ENCODE results near the gene CLSTN2.

CLSTN2 gene

GRCh38 chr3:140334132-140334929 lies 399.3 kb downstream of the CLSTN2 start:
- H3K27me3 Mint-ChIP-seq = peaks cover 5% of the 10 kb centered on the region
- H3K4me3 Mint-ChIP-seq = no peak overlapping the region
- no peaks in the 10 kb centered on the region for H3K4me1 Mint-ChIP-seq (ENCODE audit: low read depth)
- no peak for DNase-seq
- no peaks in the 10 kb centered on the region for H3K9me3 Mint-ChIP-seq
- no peak overlapping the region for H3K27ac Mint-ChIP-seq
- H3K36me3 Mint-ChIP-seq (ENCODE audit: low read depth) = no peaks in the 10 kb centered on the region

- Mint-ChIP-seq H3K4me3 (no peak overlapping the region), H3K4me1 (ENCODE audit: low read depth) (no peaks in the 10 kb centered on the region), H3K27me3 (no peaks in the 10 kb centered on the region), H3K27ac (no peak overlapping the region), H3K36me3 (ENCODE audit: low read depth) (no peaks in the 10 kb centered on the region), H3K9me3 (no peaks in the 10 kb centered on the region)
- DNase-seq = no peak
These were observed 401.5 kb downstream of the CLSTN2 start for GRCh38 chr3:140336465-140336864.

GRCh38 chr3:140338916-140339315 lies 403.9 kb downstream of the CLSTN2 start:
- H3K4me1 Mint-ChIP-seq (ENCODE audit: low read depth) = no peaks in the 10 kb centered on the region
- H3K9me3 Mint-ChIP-seq = no peaks in the 10 kb centered on the region
- no peak overlapping the region for H3K27ac Mint-ChIP-seq
- no peak overlapping the region for H3K4me3 Mint-ChIP-seq
- DNase-seq = no peak
- H3K36me3 Mint-ChIP-seq (ENCODE audit: low read depth) = no peaks in the 10 kb centered on the region
- H3K27me3 Mint-ChIP-seq = no peaks in the 10 kb centered on the region

- Mint-ChIP-seq H3K27ac (no peak overlapping the region), H3K27me3 (no peaks in the 10 kb centered on the region), H3K36me3 (ENCODE audit: low read depth) (no peaks in the 10 kb centered on the region), H3K4me1 (ENCODE audit: low read depth) (no peaks in the 10 kb centered on the region), H3K9me3 (no peaks in the 10 kb centered on the region), H3K4me3 (no peak overlapping the region)
- no peak for DNase-seq
These were observed 406.2 kb downstream of the CLSTN2 start for GRCh38 chr3:140341203-140341602.

GRCh38 chr3:140341817-140342403 lies 406.9 kb downstream of the CLSTN2 start:
- Mint-ChIP-seq H3K36me3 (ENCODE audit: low read depth) (no peaks in the 10 kb centered on the region), H3K27ac (no peak overlapping the region), H3K27me3 (no peaks in the 10 kb centered on the region), H3K4me3 (no peak overlapping the region), H3K9me3 (no peaks in the 10 kb centered on the region), H3K4me1 (ENCODE audit: low read depth) (no peaks in the 10 kb centered on the region)
- DNase-seq = no peak

GRCh38 chr3:140342668-140343067 lies 407.7 kb downstream of the CLSTN2 start:
- H3K27ac Mint-ChIP-seq = no peak overlapping the region
- H3K4me1 Mint-ChIP-seq (ENCODE audit: low read depth) = no peaks in the 10 kb centered on the region
- H3K9me3 Mint-ChIP-seq = no peaks in the 10 kb centered on the region
- H3K36me3 Mint-ChIP-seq (ENCODE audit: low read depth) = no peaks in the 10 kb centered on the region
- DNase-seq = no peak
- H3K27me3 Mint-ChIP-seq = peaks cover 4% of the 10 kb centered on the region
- no peak overlapping the region for H3K4me3 Mint-ChIP-seq

- Mint-ChIP-seq H3K27ac (no peak overlapping the region), H3K4me1 (ENCODE audit: low read depth) (no peaks in the 10 kb centered on the region), H3K36me3 (ENCODE audit: low read depth) (no peaks in the 10 kb centered on the region), H3K9me3 (no peaks in the 10 kb centered on the region), H3K27me3 (peaks cover 8% of the 10 kb centered on the region), H3K4me3 (no peak overlapping the region)
- no peak for DNase-seq
These were observed 408.5 kb downstream of the CLSTN2 start for GRCh38 chr3:140343211-140344081.

GRCh38 chr3:140344082-140344454 lies 409.1 kb downstream of the CLSTN2 start:
- H3K4me3 Mint-ChIP-seq = no peak overlapping the region
- no peak overlapping the region for H3K27ac Mint-ChIP-seq
- H3K27me3 Mint-ChIP-seq = peaks cover 8% of the 10 kb centered on the region
- no peak for DNase-seq
- H3K36me3 Mint-ChIP-seq (ENCODE audit: low read depth) = no peaks in the 10 kb centered on the region
- no peaks in the 10 kb centered on the region for H3K4me1 Mint-ChIP-seq (ENCODE audit: low read depth)
- H3K9me3 Mint-ChIP-seq = peaks cover 4% of the 10 kb centered on the region

- Mint-ChIP-seq H3K4me3 (no peak overlapping the region), H3K36me3 (ENCODE audit: low read depth) (no peaks in the 10 kb centered on the region), H3K4me1 (ENCODE audit: low read depth) (no peaks in the 10 kb centered on the region), H3K9me3 (peaks cover 9% of the 10 kb centered on the region), H3K27me3 (peaks cover 8% of the 10 kb centered on the region), H3K27ac (no peak overlapping the region)
- DNase-seq = no peak
These were observed 409.7 kb downstream of the CLSTN2 start for GRCh38 chr3:140344601-140345205.

- peaks cover 9% of the 10 kb centered on the region for H3K9me3 Mint-ChIP-seq
- no peaks in the 10 kb centered on the region for H3K4me1 Mint-ChIP-seq (ENCODE audit: low read depth)
- H3K36me3 Mint-ChIP-seq (ENCODE audit: low read depth) = no peaks in the 10 kb centered on the region
- no peak overlapping the region for H3K4me3 Mint-ChIP-seq
- no peak for DNase-seq
- H3K27ac Mint-ChIP-seq = no peak overlapping the region
- peaks cover 8% of the 10 kb centered on the region for H3K27me3 Mint-ChIP-seq
These were observed 412.2 kb downstream of the CLSTN2 start for GRCh38 chr3:140347151-140347550.

- no peaks in the 10 kb centered on the region for H3K4me1 Mint-ChIP-seq (ENCODE audit: low read depth)
These were observed 415.0 kb downstream of the CLSTN2 start for GRCh38 chr3:140349938-140350337.

GRCh38 chr3:140351466-140351865 lies 416.5 kb downstream of the CLSTN2 start:
- no peak overlapping the region for H3K4me3 Mint-ChIP-seq
- no peak for DNase-seq
- H3K27me3 Mint-ChIP-seq = peaks cover 8% of the 10 kb centered on the region
- no peaks in the 10 kb centered on the region for H3K36me3 Mint-ChIP-seq (ENCODE audit: low read depth)
- no peak overlapping the region for H3K27ac Mint-ChIP-seq
- H3K9me3 Mint-ChIP-seq = peaks cover 9% of the 10 kb centered on the region
- no peaks in the 10 kb centered on the region for H3K4me1 Mint-ChIP-seq (ENCODE audit: low read depth)

More at GRCh38 chr3:140349938-140350337, 415.0 kb downstream of the CLSTN2 start:
- DNase-seq = no peak
- Mint-ChIP-seq H3K27me3 (peaks cover 8% of the 10 kb centered on the region), H3K4me3 (no peak overlapping the region), H3K9me3 (peaks cover 9% of the 10 kb centered on the region), H3K36me3 (ENCODE audit: low read depth) (no peaks in the 10 kb centered on the region), H3K27ac (no peak overlapping the region)

- H3K4me3 Mint-ChIP-seq = no peak overlapping the region
- peaks cover 8% of the 10 kb centered on the region for H3K27me3 Mint-ChIP-seq
- H3K36me3 Mint-ChIP-seq (ENCODE audit: low read depth) = no peaks in the 10 kb centered on the region
- H3K9me3 Mint-ChIP-seq = no peaks in the 10 kb centered on the region
- H3K4me1 Mint-ChIP-seq (ENCODE audit: low read depth) = no peaks in the 10 kb centered on the region
- no peak overlapping the region for H3K27ac Mint-ChIP-seq
- no peak for DNase-seq
These were observed 420.5 kb downstream of the CLSTN2 start for GRCh38 chr3:140355481-140355880.

GRCh38 chr3:140358686-140359085 lies 423.7 kb downstream of the CLSTN2 start:
- no peak for DNase-seq
- Mint-ChIP-seq H3K4me1 (ENCODE audit: low read depth) (no peaks in the 10 kb centered on the region), H3K27me3 (peaks cover 8% of the 10 kb centered on the region), H3K27ac (no peak overlapping the region), H3K36me3 (ENCODE audit: low read depth) (no peaks in the 10 kb centered on the region), H3K4me3 (no peak overlapping the region), H3K9me3 (peaks cover 2% of the 10 kb centered on the region)

Data from activated T-cell treated with anti-CD3 and anti-CD28 coated beads, Interleukin-2, amount 50 U/mL, for 24 hours (primary cell).